Heart left ventricle (tissue), 13 donors: ENCODE measurements around the gene NUMA1.

Source experiments
- CTCF ChIP-seq, 12 donors: fragments of 200-600 bp; sonication (generic) in 4 of 12; IDR thresholded peaks; one replicate each; pipeline versions ENCODE4 v1.5.0 to v1.8.0; 2018 to 2022; ENCODE audit warnings: antibody characterized with exemption in 12 of 12, mild to moderate bottlenecking in 5 of 12
- POLR2A ChIP-seq, 2 donors: fragments of 450-650 bp; IDR thresholded peaks; one replicate each; pipeline ENCODE4 v1.6.1; 2017; ENCODE audit warnings: antibody characterized with exemption in 2 of 2, mild to moderate bottlenecking in 2 of 2, moderate library complexity in 2 of 2
- donor health status: ischemic (EF 13 %, LVEDD 7.1; RV severe dilation, severe dysfunction).
- donor health status: DM: no; HTN: yes; CAD: no.
- donor health status: DM: no; HTN: no; CAD: no.
- donor health status: ischemic (EF 25% LVEDD 6.9; RV normal size, moderate dysfunction).
- donor health status: ischemic (EF 25% LVEDD 5.7; RV mildly dilated, moderate dysfunction).
- donor health status: ischemic (EF 35%, LVEDD 5.7; RV mildly dilated, moderate dysfunction).
- donor health status: nonischemic (EF 11% LVEDD 7.7; RV severe dilation, severe dysfunction).
- donor health status: DM: yes; HTN: yes; CAD: no.
- donor health status: PGD.
- donor health status: ischemic (EF 29% LVEDD 5.4; RV normal size, mild dysfunction).
- donor health status: nonischemic (EF 23%, LVEDD 6.1; RV moderate dilation, normal function).

- TF ChIP-seq CTCF (IDR thresholded peaks at IDR 0.05) = no peak
- TF ChIP-seq POLR2A (IDR thresholded peaks at IDR 0.05) = no peak
Observed at GRCh38 chr11:72067266-72067665, 13.1 kb downstream of the NUMA1 start.
